NT2/D1 (cell line): ENCODE data around the gene INHBE.

ENCODE experiments used
- DNase-seq: peaks from one replicate; pipeline ENCODE4 v3.0.0-alpha.2; 2011; ENCODE audit warnings: low read depth, low spot score
- H3K27me3 ChIP-seq: 2 replicates; pipeline ENCODE4 v1.6.0; 2011; ENCODE audit warnings: mild to moderate bottlenecking; ENCODE audit not compliant: insufficient read length, insufficient read depth
- H3K36me3 ChIP-seq: 2 replicates; pipeline ENCODE4 v1.6.1; 2011; ENCODE audit warnings: mild to moderate bottlenecking, low read length, mixed read lengths; ENCODE audit not compliant: insufficient read depth, insufficient read length
- H3K4me1 ChIP-seq: 2 replicates; pipeline ENCODE4 v1.5.1; 2011; ENCODE audit not compliant: insufficient read depth, insufficient read length
- H3K4me3 ChIP-seq: 2 replicates; pipeline ENCODE4 v1.5.1; 2011; ENCODE audit warnings: low read depth; ENCODE audit not compliant: insufficient read length
- H3K9ac ChIP-seq: 2 replicates; pipeline ENCODE4 v1.6.0; 2011; ENCODE audit warnings: low read depth; ENCODE audit not compliant: insufficient read length
- H3K9me3 ChIP-seq: 2 replicates; pipeline ENCODE4 v1.5.1; 2011; ENCODE audit warnings: mild to moderate bottlenecking, low read length; ENCODE audit not compliant: insufficient read depth
- SUZ12 ChIP-seq: IDR thresholded peaks from 2 replicates; pipeline ENCODE4 v1.6.1; 2011; ENCODE audit not compliant: insufficient read length, insufficient read depth; ENCODE audit errors: extremely low read depth
- YY1 ChIP-seq: IDR thresholded peaks from 2 replicates; pipeline ENCODE4 v1.6.1; 2011; ENCODE audit not compliant: insufficient read length, insufficient read depth
- ZNF274 ChIP-seq: IDR thresholded peaks from 2 replicates; pipeline ENCODE4 v1.6.1; 2011; ENCODE audit warnings: mild to moderate bottlenecking, low read depth, low read length

Gene INHBE

GRCh38 chr12:57469296-57470164 is 14.4 kb downstream of the INHBE start:
- peaks cover 24% of the 10 kb centered on the region for H3K36me3 ChIP-seq
- DNase-seq = no peak
- no peak overlapping the region for H3K9ac ChIP-seq
- H3K27me3 ChIP-seq = peaks cover 22% of the 10 kb centered on the region
- H3K9me3 ChIP-seq = no peaks in the 10 kb centered on the region
- H3K4me3 ChIP-seq = no peak overlapping the region
- no peak for TF ChIP-seq ZNF274
- TF ChIP-seq YY1 = no peak
- TF ChIP-seq SUZ12 = no peak
- H3K4me1 ChIP-seq = no peaks in the 10 kb centered on the region

GRCh38 chr12:57470286-57470969 is 15.3 kb downstream of the INHBE start:
- peaks cover 31% of the 10 kb centered on the region for H3K27me3 ChIP-seq
- no peaks in the 10 kb centered on the region for H3K9me3 ChIP-seq
- peaks cover 20% of the 10 kb centered on the region for H3K36me3 ChIP-seq
- no peak overlapping the region for H3K4me3 ChIP-seq
- no peak for DNase-seq
- H3K9ac ChIP-seq = no peak overlapping the region
- H3K4me1 ChIP-seq = no peaks in the 10 kb centered on the region
- TF ChIP-seq ZNF274 (no peak), YY1 (no peak), SUZ12 (no peak)

GRCh38 chr12:57470970-57471656 is 16.0 kb downstream of the INHBE start:
- no peak for TF ChIP-seq ZNF274
- TF ChIP-seq SUZ12 = no peak
- TF ChIP-seq YY1 = no peak
- H3K9me3 ChIP-seq = no peaks in the 10 kb centered on the region
- H3K9ac ChIP-seq = no peak overlapping the region
- H3K36me3 ChIP-seq = peaks cover 13% of the 10 kb centered on the region
- H3K4me3 ChIP-seq = no peak overlapping the region
- H3K4me1 ChIP-seq = peaks cover 2% of the 10 kb centered on the region
- no peak for DNase-seq
- peaks cover 38% of the 10 kb centered on the region for H3K27me3 ChIP-seq

GRCh38 chr12:57471661-57472060 is 16.6 kb downstream of the INHBE start:
- no peak for DNase-seq
- TF ChIP-seq YY1 = no peak
- no peak for TF ChIP-seq SUZ12
- TF ChIP-seq ZNF274 = no peak
- Histone ChIP-seq H3K4me1 (peaks cover 7% of the 10 kb centered on the region), H3K9ac (no peak overlapping the region), H3K9me3 (no peaks in the 10 kb centered on the region), H3K27me3 (peaks cover 44% of the 10 kb centered on the region), H3K4me3 (no peak overlapping the region), H3K36me3 (peaks cover 13% of the 10 kb centered on the region)

GRCh38 chr12:57472391-57472790 is 17.3 kb downstream of the INHBE start:
- H3K9ac ChIP-seq = no peak overlapping the region
- TF ChIP-seq SUZ12 (no peak), YY1 (no peak), ZNF274 (no peak)
- no peak overlapping the region for H3K4me3 ChIP-seq
- H3K9me3 ChIP-seq = no peaks in the 10 kb centered on the region
- peaks cover 51% of the 10 kb centered on the region for H3K27me3 ChIP-seq
- DNase-seq = no peak
- peaks cover 13% of the 10 kb centered on the region for H3K36me3 ChIP-seq
- H3K4me1 ChIP-seq = peaks cover 7% of the 10 kb centered on the region

GRCh38 chr12:57473392-57473791 is 18.3 kb downstream of the INHBE start:
- H3K36me3 ChIP-seq = peaks cover 13% of the 10 kb centered on the region
- no peak for TF ChIP-seq SUZ12
- no peak for TF ChIP-seq YY1
- no peak for TF ChIP-seq ZNF274
- H3K27me3 ChIP-seq = peaks cover 57% of the 10 kb centered on the region
- H3K9ac ChIP-seq = no peak overlapping the region
- no peak for DNase-seq
- H3K4me1 ChIP-seq = peaks cover 10% of the 10 kb centered on the region
- H3K9me3 ChIP-seq = no peaks in the 10 kb centered on the region
- H3K4me3 ChIP-seq = no peak overlapping the region

GRCh38 chr12:57473886-57474285 is 18.8 kb downstream of the INHBE start:
- peaks cover 13% of the 10 kb centered on the region for H3K36me3 ChIP-seq
- peaks cover 57% of the 10 kb centered on the region for H3K27me3 ChIP-seq
- DNase-seq = no peak
- H3K4me1 ChIP-seq = peaks cover 10% of the 10 kb centered on the region
- no peaks in the 10 kb centered on the region for H3K9me3 ChIP-seq
- no peak overlapping the region for H3K9ac ChIP-seq
- H3K4me3 ChIP-seq = no peak overlapping the region
- no peak for TF ChIP-seq YY1
